GM19043 (cell line): ENCODE results near the gene NDRG3.
"Not testable (repeated sequence)": the region's sequence is repeated elsewhere in the genome, so short reads cannot be mapped to it uniquely, and the experiment has no call there.

Experiments
- ATAC-seq: cut with Tn5 transposase; IDR thresholded peaks from one replicate; pipeline ENCODE4 v1.9.1; 2021; ENCODE audit warnings: low read depth; ENCODE audit not compliant: unreplicated experiment

Gene NDRG3

DNA sequence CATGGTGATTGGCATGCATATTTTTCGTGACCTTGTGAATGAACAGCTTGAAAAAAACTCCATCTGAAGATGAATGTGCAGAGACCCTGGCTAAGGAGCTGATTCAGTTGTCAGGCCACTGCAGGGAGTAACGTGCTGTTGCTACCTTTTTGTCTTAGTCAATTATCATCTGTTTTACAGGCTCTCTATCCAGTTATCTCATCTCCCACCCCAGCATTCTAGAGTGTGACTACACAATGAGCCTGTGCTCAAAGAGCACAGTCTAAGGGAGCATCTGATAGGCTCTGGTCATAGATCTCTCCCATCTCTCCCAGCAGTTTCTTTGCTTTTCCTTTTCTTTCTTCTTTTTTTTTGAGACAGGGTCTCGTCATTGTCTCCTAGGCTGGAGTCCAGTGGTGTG, 45.5 kb downstream of the NDRG3 start:
- no peak for ATAC-seq

DNA sequence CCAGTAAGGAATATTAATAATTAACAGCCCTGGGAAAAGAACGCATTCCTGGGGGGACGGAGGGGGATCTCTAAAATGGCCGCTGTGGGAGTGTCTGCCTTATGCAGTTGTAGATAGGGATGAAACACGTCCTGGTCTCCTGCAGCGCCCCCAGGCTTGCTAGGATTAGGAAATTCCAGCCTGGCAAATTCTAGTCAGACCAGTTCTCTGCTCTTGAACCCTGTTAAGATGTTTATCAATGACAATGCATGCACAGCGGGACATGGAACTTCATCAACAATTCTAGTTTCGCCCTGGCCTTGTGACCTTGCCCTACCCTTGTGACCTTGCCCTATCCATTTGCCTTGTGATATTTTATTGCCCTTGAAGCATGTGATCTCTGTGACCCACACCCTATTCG, 50.4 kb downstream of the NDRG3 start:
- ATAC-seq: not testable (repeated sequence)

DNA sequence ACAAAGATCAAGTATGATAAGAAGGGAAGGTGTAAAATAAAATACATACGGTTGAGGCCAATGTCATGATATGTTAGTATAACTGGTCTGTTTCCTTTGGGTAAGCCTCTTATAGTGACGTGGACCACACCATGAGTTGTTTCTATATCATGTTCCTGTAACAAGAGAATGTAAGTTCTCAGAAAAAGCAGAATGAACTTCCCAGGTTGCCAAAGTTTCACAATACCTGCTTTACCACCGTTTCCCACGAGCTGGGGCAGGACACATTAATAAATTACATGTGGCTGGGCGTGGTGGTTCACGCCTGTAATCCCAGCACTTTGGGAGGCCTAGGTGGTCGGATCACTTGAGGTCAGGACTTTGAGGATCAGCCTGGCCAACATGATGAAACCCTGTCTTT, 57.3 kb downstream of the NDRG3 start:
- ATAC-seq: no peak

DNA sequence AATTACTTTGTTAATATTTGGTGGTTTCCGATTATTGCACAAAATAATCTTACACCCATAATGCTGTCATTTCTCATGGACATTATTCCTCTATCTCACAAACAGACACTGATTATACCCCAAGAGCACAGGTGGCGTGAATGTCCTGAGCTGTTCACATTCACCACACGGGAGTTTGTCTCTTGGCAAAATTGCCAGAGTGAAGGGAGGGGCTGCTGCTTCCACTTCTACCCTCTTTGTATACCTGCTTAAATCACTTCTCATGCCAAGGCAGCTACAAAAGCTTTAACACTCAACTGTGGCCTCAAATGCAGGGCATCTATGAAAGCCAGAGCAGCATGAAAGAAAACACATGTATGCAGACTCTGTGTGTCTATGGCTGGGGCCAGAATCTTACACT, 58.0 kb downstream of the NDRG3 start:
- no peak for ATAC-seq

DNA sequence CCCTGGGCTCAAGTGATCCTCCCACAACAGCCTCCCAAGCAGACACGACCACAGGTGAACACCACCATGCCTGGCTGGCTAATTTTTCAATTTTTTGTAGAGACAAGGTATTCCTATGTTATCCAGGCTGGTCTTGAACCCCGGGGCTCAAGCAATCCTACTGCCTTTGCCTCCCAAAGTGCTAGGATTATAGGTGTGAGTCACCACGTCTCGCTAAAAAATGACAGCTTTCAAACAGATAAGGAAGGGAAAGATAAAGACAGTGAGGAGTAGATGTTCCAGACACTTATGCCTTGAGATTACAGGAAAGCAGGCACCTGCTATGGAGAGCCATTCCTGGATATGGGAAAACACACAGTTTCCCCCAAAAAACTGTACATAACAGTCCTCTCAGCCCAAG, 58.9 kb downstream of the NDRG3 start:
- no peak for ATAC-seq

DNA sequence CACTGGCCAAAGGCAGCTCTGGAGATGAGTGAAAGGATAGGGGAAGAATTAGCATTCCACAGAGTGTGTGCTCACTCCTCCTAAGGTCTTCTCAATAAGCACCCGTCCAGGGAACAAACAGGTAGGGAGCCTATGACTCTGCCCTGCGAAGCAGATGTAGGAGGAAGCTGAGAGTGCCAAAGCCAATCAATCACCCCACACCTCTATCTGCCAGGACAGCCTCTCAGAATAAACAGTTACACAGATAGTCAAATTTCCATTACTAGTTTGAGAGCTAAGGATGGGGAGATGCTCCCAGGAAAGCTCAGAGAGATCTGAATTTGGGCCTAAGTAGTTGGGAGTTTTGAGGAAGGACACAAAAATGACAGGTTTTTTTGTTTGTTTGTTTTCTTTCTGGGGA, 59.4 kb downstream of the NDRG3 start:
- ATAC-seq: no peak

DNA sequence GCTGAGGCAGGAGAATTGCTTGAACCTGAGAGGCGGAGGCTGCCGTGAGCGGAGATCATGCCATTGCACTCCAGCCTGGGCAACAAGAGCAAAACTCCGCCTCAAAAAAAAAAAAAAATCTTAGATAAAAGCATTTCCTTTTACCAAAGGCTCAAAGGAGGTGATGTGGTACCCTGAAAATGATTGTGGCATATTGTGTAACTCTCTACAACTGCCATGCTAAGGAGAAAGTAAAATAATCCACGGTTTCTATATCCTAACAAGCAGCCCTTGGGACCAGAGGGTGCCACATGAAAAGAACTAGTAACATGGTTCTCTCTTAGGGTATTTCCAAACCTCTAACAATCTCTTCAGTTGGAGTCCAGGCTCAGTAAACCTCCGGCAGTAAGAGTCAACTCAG, 61.1 kb downstream of the NDRG3 start:
- ATAC-seq: no peak

DNA sequence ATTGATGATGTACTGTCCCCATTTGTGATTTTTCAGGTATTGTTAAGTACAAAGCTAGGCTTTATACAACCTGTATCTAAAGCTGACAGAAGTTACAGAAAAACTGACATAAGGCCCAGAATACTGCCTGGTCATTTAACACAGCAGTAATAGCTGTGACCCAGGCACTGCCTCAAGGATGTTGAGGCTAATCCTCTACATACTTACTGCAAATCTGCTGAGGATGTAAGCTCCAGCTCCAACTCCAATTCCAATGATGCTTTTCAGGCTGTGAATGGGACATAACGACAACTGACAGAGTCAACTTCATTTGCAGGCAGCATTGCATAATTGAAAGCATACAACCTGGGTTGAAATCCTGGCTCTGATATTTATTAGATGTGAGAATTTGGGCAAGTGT, 63.6 kb downstream of the NDRG3 start:
- ATAC-seq: no peak

DNA sequence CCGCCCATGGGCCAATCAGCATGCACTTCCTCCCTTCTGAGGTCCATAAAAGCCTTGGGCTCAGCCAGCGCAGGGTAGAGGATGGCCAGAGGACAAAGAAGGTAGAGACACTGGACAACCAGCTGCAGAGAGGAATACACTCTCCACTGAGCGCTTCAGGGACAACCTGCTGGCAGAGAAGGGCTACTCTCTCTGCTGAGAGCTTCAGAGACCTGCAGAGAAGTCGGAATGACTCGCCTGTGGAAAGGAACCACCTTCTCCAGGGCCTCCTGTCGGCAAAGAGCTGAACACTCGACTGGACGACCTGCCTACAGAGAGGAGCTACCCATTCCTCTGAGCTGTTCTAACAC, 68.5 kb downstream of the NDRG3 start:
- no peak for ATAC-seq

DNA sequence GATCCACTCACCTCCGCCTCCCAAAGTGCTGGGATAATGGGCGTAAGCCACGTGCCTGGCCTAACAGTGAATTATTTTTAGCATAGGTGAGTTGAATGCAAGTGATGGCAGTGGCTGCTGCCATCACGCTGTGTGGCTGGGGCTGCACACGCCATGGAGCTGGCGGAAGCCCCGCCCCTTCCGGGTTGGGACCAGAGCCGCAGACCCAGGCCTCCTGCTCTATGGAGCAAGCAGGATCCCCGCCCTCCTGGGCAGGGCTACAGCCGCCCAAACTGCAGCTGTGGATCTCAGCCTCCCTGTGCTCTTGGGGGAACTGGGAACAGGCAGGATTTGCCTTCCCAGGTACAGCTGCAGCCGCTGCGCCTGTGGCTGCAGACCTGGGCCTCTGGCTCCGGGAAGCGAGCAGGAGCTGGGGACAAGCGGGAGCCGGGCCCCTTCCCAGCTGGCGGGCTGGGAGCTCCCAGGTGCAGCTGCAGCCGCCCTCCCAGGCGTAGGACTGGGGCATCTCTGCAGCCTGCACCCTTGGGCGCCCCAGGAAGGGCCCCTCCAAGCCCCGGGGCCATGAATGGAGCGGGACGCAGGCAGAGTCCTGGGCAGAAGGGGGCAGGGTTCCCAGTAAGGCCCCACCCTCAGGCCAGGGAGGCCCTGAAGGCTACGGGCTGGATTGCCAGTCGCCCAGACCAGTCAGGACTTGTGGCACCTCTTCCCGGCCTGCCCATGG, 69.0 kb downstream of the NDRG3 start:
- ATAC-seq: no peak

DNA sequence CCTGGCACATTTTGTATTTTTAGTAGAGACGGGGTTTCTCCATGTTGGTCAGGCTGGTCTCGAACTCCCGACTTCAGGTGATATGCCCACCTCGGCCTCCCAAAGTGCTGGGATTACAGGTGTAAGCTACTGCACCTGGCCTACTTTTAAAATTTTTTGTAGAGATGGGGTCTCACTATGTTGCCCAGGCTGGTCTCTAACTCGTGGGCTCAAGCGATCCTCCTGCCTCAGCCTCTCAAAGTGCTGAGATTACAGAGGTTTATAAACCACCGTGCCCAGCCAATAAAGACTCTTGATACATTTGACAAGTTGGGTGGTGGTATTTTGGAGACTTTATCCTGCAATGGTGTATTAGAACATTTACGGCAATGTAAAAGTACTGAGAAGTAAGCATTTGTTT, 70.3 kb downstream of the NDRG3 start:
- not testable (repeated sequence) for ATAC-seq

DNA sequence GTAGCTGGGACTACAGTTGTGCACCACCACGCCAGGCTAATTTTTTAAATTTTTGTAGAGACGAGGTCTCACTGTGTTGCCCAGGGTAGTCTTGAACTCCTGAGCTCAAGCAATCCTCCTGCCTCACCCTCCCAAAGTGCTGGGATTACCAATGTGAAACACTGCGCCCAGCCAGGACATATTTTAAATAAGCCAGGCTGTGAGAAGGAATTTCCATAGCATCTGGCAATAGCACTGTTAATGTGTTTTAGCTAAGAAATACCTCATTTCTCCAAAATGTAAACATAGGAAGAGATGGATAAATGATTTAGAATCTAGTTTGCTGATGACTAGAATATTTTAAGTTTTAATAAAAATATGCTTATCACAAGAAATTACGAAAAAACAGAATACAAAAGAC, 72.9 kb downstream of the NDRG3 start:
- no peak for ATAC-seq

DNA sequence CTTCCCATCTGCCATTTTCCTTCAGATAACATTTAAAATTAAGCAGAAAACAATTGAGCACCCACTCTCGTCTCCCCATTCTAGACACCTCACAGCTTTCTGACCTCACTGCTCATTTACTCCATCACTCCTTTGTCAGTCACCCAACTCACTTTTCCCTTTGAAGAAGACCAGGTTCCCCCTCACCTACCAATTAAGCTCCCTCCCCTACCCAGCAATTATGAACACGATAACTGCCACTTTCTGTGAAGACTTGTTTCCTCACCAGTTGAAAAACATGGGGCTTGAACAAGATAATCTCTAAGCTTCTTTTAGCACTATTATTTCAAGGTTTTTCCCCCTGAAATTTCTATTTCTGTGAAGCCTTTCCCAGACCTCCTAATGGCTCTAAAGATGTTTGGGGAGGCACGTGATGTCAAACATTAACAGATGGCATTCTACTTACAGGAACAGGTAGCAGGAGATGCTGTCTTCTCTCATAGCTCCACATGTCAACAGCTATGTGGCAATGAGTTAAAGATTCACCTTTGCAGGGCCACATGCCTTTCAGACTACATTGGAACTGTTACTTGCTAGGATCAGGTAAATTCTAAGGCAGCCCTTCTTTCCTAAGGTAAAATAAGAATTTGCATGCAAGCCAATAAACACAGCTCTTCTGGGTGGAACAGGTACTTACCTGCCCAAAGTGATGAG, 75.1 kb downstream of the NDRG3 start:
- no peak for ATAC-seq

DNA sequence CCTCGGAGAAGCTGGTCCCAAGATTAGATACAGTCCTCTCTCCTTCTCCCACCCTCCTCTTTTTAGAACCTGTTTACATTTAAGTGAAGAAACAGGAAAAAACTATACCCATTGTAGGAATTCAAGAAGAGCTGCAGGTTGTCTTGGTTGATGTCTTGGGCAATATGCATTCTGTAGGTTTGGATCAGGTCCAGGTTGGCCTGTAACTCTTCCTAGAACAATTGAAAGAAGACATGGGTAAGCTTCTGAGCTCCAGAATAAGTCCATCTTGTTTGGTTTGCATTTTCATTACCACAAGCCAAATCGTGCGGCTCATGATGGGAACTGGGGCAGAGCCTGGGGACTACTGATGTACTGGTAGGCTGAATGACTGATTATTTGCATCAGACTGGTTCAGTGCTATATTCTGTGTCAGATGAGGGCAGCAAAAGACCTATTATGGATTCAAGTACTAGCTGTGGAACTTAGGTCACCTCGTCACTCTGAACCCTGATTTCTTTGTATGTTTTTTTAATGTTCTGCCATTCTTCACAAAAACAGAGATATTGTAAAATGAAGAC, 79.6 kb downstream of the NDRG3 start:
- no peak for ATAC-seq

DNA sequence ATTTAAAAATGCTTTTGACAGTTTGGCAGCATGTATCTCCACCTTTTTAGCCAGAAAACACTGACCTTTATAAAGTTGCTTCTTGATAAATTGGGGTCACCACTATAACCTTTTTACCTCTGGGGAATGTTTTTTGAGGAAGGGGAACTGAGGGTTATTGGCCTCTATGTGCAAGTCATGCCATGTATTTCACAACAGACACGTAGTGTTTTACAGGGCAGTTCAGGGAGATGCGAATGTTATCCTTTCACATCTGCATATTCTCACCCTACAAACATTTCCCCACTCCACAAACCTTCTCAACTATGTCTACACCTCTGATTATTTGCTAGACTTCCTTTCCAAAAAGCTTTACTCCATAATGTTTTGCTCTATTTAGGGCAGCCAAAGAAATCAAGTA, 82.9 kb downstream of the NDRG3 start:
- no peak for ATAC-seq

DNA sequence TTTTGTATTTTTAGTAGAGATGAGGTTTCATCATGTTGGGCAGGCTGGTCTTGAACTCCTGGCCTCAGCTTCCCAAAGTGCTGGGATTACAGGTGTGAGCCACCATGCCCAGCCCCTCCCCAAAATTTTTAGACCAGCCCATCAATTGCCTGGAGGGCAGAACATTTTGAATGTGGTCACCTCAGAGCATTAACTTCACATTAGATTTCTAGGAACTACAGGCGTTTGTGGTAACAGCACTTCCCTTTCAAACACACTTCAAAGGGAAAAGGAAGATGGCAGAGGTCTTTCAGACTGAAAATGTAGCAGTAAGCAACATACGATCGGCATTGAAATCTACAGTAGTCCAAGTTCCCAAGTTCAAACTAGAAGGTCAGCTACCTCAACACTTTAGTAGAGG, 87.6 kb downstream of the NDRG3 start:
- no peak for ATAC-seq

DNA sequence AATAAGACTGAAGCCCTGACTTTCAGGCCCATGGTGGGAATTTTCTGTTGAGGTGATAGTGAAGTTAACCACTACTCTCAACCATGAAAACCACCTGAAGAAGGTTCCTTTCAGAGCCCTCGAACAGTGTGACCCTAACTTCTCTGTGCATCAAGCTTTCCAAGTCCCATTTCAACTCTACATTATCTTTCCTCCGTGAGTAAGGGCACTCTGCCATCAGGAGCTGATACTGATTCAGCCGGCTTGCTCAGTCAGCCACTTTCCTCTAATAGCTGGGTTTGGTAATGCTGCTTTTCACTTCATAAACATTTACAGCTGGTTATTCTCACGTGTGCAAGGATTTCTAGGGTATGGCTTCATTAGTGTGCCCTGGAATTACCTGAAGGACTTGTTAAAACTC, 89.2 kb downstream of the NDRG3 start:
- no peak for ATAC-seq

DNA sequence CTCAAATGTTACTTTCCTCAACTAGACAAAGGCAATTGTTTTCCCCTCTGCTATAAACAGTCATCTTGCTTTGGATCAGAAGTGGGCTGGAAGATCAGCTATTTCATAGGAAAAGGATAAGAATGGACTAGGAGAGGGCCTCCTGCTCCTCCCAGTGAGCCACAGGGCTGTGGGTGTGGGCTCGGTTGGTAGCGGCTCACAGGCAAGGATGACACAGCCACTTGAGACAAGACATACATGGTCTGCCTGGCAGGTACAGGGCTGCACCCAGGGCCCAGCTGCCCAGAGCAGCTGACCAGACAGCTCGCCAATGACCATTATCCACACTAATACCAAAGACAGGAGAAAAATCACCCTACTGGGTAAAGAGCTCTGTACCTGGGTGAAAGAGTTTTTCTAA, 90.9 kb downstream of the NDRG3 start:
- ATAC-seq: no peak

DNA sequence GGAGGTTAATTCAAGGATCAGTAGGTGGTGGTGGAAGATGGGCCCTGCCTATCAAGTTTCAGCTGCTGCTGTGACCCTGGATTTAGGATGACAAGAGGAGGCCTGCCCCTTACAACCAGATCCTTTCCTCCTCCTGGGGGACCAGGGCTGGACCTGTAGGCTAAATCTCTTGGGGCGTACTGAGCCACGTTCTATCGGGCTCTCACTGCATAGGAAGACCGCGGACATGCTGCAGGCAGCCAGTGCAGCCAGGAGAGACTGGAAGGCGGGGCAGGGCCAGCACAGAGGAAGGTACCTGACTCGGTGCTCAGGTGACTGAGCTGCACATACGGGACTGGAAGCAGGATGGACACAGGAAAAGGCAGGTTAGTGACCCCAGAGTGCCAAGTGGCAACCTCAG, 91.4 kb downstream of the NDRG3 start:
- no peak for ATAC-seq

DNA sequence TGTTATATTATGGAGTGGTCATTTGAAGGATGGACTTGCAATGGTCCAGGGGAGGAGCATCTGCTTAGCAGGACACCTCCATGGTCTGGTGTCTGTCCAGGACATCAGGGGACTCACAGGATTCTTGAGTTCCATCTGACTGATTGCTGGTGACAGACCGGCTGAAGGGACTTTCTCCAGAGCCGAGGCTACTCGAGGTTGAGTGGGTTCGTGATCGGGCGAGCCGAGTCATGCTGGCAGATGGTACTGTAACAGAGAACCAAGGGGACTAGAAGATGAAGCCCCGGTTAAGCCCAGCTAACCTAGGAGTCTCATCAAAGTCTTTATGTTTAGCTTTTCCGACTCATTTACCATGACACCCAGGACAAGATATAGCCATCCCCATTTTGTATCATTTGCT, 92.4 kb downstream of the NDRG3 start:
- no peak for ATAC-seq

DNA sequence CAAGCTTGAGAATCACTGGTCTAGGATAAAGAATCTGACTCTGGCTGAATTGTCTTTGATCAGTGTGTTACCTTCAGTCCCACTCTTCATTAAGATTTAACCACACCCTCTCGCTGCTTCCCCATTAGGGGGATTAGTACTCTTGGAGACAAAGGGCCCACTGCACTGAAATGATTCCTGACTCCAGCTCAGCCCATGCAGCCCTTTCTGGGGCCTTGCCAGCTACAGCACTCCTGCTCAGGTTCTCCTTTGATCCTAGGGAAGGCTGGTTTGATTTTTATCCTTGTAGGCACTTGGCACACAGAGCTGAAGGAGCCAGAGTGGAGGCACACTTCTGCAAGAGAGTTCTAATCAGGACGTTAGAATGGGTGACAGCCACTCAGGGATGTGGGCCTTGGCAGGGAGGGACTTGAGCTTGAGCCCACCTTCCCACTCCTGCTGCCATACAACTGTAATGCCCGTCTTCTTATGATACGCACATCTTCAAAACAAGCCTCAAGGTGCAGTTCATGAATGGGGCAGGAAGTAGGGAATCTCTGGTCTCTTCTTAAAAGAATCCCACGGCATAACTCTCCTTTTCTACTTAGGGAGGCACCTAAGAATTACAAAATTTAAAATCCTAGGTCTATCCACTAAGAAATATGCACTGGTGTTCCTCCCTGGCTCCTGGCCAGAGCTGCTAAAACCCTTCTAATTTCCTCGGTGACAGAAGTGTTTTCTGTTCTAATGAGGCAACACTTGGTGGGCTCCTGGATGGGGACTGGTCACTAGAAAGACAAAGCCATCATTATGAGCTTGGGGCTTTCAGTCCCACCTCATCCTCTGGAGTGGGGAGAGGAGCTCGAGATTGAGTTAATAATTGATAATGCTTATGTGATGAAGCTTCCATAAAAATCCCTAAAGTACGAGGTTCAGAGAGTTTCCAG, 98.4 kb downstream of the NDRG3 start:
- ATAC-seq: no peak
